Measurements from ENCODE around the gene IFT57. TPM values are rescaled to one million over a fixed set of nuclear protein-coding genes. Genes with fewer than 3 reads are reported as not detected.

Gene IFT57
- total RNA-seq, 1 donor from 2014 or later, result 27.5 TPM

- H3K4me3 Mint-ChIP-seq (ENCODE audit: unreplicated experiment), result no peak overlapping the region
These were observed 98.9 kb downstream of the IFT57 start for GRCh38 chr3:108123326-108123725.

GRCh38 chr3:108122276-108122675 lies 99.9 kb downstream of the IFT57 start:
- Histone ChIP-seq H3K4me1 (ENCODE audit: insufficient read depth, low read length) (no peaks in the 10 kb centered on the region), H3K9ac (ENCODE audit: low read length) (no peak overlapping the region), H3K9me3 (ENCODE audit: insufficient read depth, low read depth, low read length) (no peaks in the 10 kb centered on the region), H3K79me2 (ENCODE audit: insufficient read depth, low read length) (no peaks in the 10 kb centered on the region), H3K27me3 (ENCODE audit: insufficient read depth, low read length) (no peaks in the 10 kb centered on the region), H3K36me3 (ENCODE audit: insufficient read depth, low read length) (no peaks in the 10 kb centered on the region), H2AFZ (ENCODE audit: low read depth, low read length) (no peak overlapping the region), H4K20me1 (ENCODE audit: insufficient read depth, low read length) (no peaks in the 10 kb centered on the region), H3K4me2 (ENCODE audit: low read length) (no peak overlapping the region), H3K27ac (ENCODE audit: low read depth, low read length) (no peak overlapping the region), H3K4me3 (ENCODE audit: insufficient read depth, low read depth, low read length) (no peak overlapping the region)
- H3K9me3 Mint-ChIP-seq (ENCODE audit: unreplicated experiment), result no peaks in the 10 kb centered on the region
- DNase-seq (ENCODE audit: low read depth) (no peak), FAIRE-seq (no peak)
- H3K4me1 Mint-ChIP-seq (ENCODE audit: low read depth, unreplicated experiment), result peaks cover 6% of the 10 kb centered on the region
- H3K4me3 Mint-ChIP-seq (ENCODE audit: unreplicated experiment), result no peak overlapping the region
- peaks cover 4% of the 10 kb centered on the region for H3K27me3 Mint-ChIP-seq (ENCODE audit: low read depth, unreplicated experiment)
- no peaks in the 10 kb centered on the region for H3K36me3 Mint-ChIP-seq (ENCODE audit: low read depth, unreplicated experiment)
- TF ChIP-seq CTCF (IDR thresholded peaks at IDR 0.05; ENCODE audit: insufficient read depth, low read depth, low read length) (no peak), EZH2 (IDR thresholded peaks at IDR 0.05; ENCODE audit: insufficient read depth, low read length) (no peak)
- no peak overlapping the region for H3K27ac Mint-ChIP-seq (ENCODE audit: unreplicated experiment)

More at GRCh38 chr3:108123326-108123725, 98.9 kb downstream of the IFT57 start:
- no peak overlapping the region for H3K9ac ChIP-seq (ENCODE audit: low read length)
- FAIRE-seq (no peak), DNase-seq (ENCODE audit: low read depth) (no peak)
- H3K79me2 ChIP-seq (ENCODE audit: insufficient read depth, low read length), result no peaks in the 10 kb centered on the region
- no peak overlapping the region for H3K27ac Mint-ChIP-seq (ENCODE audit: unreplicated experiment)
- H3K4me3 ChIP-seq (ENCODE audit: insufficient read depth, low read depth, low read length), result no peak overlapping the region
- TF ChIP-seq EZH2 (IDR thresholded peaks at IDR 0.05; ENCODE audit: insufficient read depth, low read length) (no peak), CTCF (IDR thresholded peaks at IDR 0.05; ENCODE audit: insufficient read depth, low read depth, low read length) (no peak)
- H3K36me3 ChIP-seq (ENCODE audit: insufficient read depth, low read length), result no peaks in the 10 kb centered on the region
- H4K20me1 ChIP-seq (ENCODE audit: insufficient read depth, low read length), result no peaks in the 10 kb centered on the region
- H2AFZ ChIP-seq (ENCODE audit: low read depth, low read length), result no peak overlapping the region
- no peaks in the 10 kb centered on the region for H3K9me3 Mint-ChIP-seq (ENCODE audit: unreplicated experiment)
- no peak overlapping the region for H3K27ac ChIP-seq (ENCODE audit: low read depth, low read length)
- no peak overlapping the region for H3K4me2 ChIP-seq (ENCODE audit: low read length)
- H3K27me3 Mint-ChIP-seq (ENCODE audit: low read depth, unreplicated experiment), result peaks cover 4% of the 10 kb centered on the region
- H3K36me3 Mint-ChIP-seq (ENCODE audit: low read depth, unreplicated experiment), result no peaks in the 10 kb centered on the region
- no peaks in the 10 kb centered on the region for H3K4me1 ChIP-seq (ENCODE audit: insufficient read depth, low read length)
- H3K9me3 ChIP-seq (ENCODE audit: insufficient read depth, low read depth, low read length), result no peaks in the 10 kb centered on the region
- H3K4me1 Mint-ChIP-seq (ENCODE audit: low read depth, unreplicated experiment), result peaks cover 9% of the 10 kb centered on the region
- H3K27me3 ChIP-seq (ENCODE audit: insufficient read depth, low read length), result no peaks in the 10 kb centered on the region

GRCh38 chr3:108119398-108120104 lies 102.7 kb downstream of the IFT57 start:
- Histone ChIP-seq H3K27me3 (ENCODE audit: insufficient read depth, low read length) (no peaks in the 10 kb centered on the region), H3K4me2 (ENCODE audit: low read length) (no peak overlapping the region), H3K27ac (ENCODE audit: low read depth, low read length) (no peak overlapping the region), H3K79me2 (ENCODE audit: insufficient read depth, low read length) (no peaks in the 10 kb centered on the region), H3K4me1 (ENCODE audit: insufficient read depth, low read length) (no peaks in the 10 kb centered on the region), H2AFZ (ENCODE audit: low read depth, low read length) (no peak overlapping the region), H3K36me3 (ENCODE audit: insufficient read depth, low read length) (no peaks in the 10 kb centered on the region), H3K9me3 (ENCODE audit: insufficient read depth, low read depth, low read length) (no peaks in the 10 kb centered on the region), H4K20me1 (ENCODE audit: insufficient read depth, low read length) (no peaks in the 10 kb centered on the region), H3K4me3 (ENCODE audit: insufficient read depth, low read depth, low read length) (no peak overlapping the region), H3K9ac (ENCODE audit: low read length) (no peak overlapping the region)
- no peak for DNase-seq (ENCODE audit: low read depth)
- Mint-ChIP-seq H3K27me3 (ENCODE audit: low read depth, unreplicated experiment) (peaks cover 7% of the 10 kb centered on the region), H3K9me3 (ENCODE audit: unreplicated experiment) (no peaks in the 10 kb centered on the region), H3K4me1 (ENCODE audit: low read depth, unreplicated experiment) (peaks cover 3% of the 10 kb centered on the region), H3K36me3 (ENCODE audit: low read depth, unreplicated experiment) (no peaks in the 10 kb centered on the region), H3K27ac (ENCODE audit: unreplicated experiment) (no peak overlapping the region), H3K4me3 (ENCODE audit: unreplicated experiment) (no peak overlapping the region)
- TF ChIP-seq EZH2 (IDR thresholded peaks at IDR 0.05; ENCODE audit: insufficient read depth, low read length) (no peak), CTCF (IDR thresholded peaks at IDR 0.05; ENCODE audit: insufficient read depth, low read depth, low read length) (no peak)
- FAIRE-seq, result no peak
